OCI-LY1 (cell line): Measurements from ENCODE around the gene HMGB4.

Experiments
- H2AFZ ChIP-seq: fragments of 200-600 bp; sonication (generic), shearing (Covaris generic); 2 replicates; pipeline ENCODE4 v1.6.0; 2014; ENCODE audit warnings: antibody characterized with exemption, mild to moderate bottlenecking, low read length
- H3F3A ChIP-seq: fragments of 200-600 bp; sonication (generic), shearing (Covaris generic); 2 replicates; pipeline ENCODE4 v1.6.0; 2014; ENCODE audit warnings: mild to moderate bottlenecking, antibody characterized with exemption, low read length, moderate library complexity; ENCODE audit not compliant: insufficient read depth
- H3K27ac ChIP-seq: fragments of 200-600 bp; sonication (generic); 2 replicates; pipeline ENCODE4 v1.5.1; 2014; ENCODE audit warnings: low read length, mixed run types, mild to moderate bottlenecking, low read depth; ENCODE audit not compliant: poor library complexity, severe bottlenecking
- H3K27me3 ChIP-seq: fragments of 200-600 bp; sonication (generic); 2 replicates; pipeline ENCODE4 v1.6.0; 2014; ENCODE audit warnings: antibody characterized with exemption, mild to moderate bottlenecking, low read length, moderate library complexity; ENCODE audit not compliant: insufficient read depth
- H3K36me3 ChIP-seq: fragments of 200-600 bp; sonication (generic); 2 replicates; pipeline ENCODE4 v1.6.1; 2014; ENCODE audit warnings: mild to moderate bottlenecking, antibody characterized with exemption, low read length, moderate library complexity, mixed read lengths; ENCODE audit not compliant: insufficient read depth
- H3K4me1 ChIP-seq: fragments of 200-600 bp; sonication (generic); 2 replicates; pipeline ENCODE4 v1.5.1; 2014; ENCODE audit warnings: mild to moderate bottlenecking, low read length, moderate library complexity; ENCODE audit not compliant: insufficient read depth, severe bottlenecking
- H3K4me2 ChIP-seq: fragments of 200-600 bp; sonication (generic), shearing (Covaris generic); 2 replicates; pipeline ENCODE4 v1.6.1; 2014; ENCODE audit warnings: low read length
- H3K4me3 ChIP-seq: fragments of 200-600 bp; sonication (generic); 2 replicates; pipeline ENCODE4 v1.5.1; 2014; ENCODE audit warnings: low read length, low read depth, mild to moderate bottlenecking, mixed read lengths; ENCODE audit not compliant: poor library complexity, severe bottlenecking
- H3K79me2 ChIP-seq: fragments of 200-600 bp; shearing (Covaris generic); 2 replicates; pipeline ENCODE4 v1.6.1; 2016; ENCODE audit warnings: mixed run types, low read length, mixed read lengths; ENCODE audit not compliant: insufficient read depth
- H3K9ac ChIP-seq: fragments of 200-600 bp; sonication (generic), shearing (Covaris generic); 2 replicates; pipeline ENCODE4 v1.6.1; 2014; ENCODE audit warnings: mild to moderate bottlenecking, low read length, mixed read lengths
- H3K9me2 ChIP-seq: fragments of 200-600 bp; sonication (generic), shearing (Covaris generic); 2 replicates; pipeline ENCODE4 v1.6.1; 2014; ENCODE audit warnings: low read depth, mild to moderate bottlenecking, low read length, mixed read lengths
- H3K9me3 ChIP-seq: fragments of 200-600 bp; shearing (Covaris generic); 2 replicates; pipeline ENCODE4 v1.6.1; 2014; ENCODE audit warnings: low read length, mixed read lengths
- H4K20me1 ChIP-seq: fragments of 200-600 bp; sonication (generic), shearing (Covaris generic); 2 replicates; pipeline ENCODE4 v1.6.0; 2016; ENCODE audit warnings: mild to moderate bottlenecking, low read length; ENCODE audit not compliant: insufficient read depth
- EZH2 ChIP-seq: fragments of 200-600 bp; sonication (generic), shearing (Covaris generic); IDR thresholded peaks from 2 replicates; pipeline ENCODE4 v1.8.0; 2017; ENCODE audit warnings: borderline replicate concordance, mixed run types, mild to moderate bottlenecking, antibody characterized with exemption, low read length, moderate library complexity, mixed read lengths
- TF ChIP-seq, protein P1 (sequence below): fragments of 200-600 bp; sonication (generic), shearing (Covaris generic); IDR thresholded peaks from 2 replicates; pipeline ENCODE4 v1.5.1; 2017; ENCODE audit warnings: mild to moderate bottlenecking, antibody characterized with exemption, low read length, moderate library complexity, mixed read lengths

Gene HMGB4

DNA sequence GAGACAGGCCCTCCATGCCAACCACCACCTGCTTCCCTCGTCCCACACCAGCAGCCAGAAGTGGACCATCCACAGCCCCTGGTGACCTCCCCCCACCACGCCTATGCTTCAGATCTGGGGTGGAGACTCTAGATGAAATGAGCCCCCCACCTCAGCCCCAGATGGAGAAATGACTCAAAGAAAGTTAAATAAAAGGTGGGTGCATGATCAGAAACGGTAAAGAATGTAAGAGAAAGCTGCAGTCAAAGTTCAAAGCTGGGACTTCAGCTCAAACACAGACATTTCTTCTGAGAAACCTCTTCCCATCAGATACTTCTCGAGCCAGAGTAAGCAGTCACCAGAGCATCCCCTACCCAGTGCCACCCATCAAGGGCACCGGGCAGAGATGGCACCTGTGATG lies 43.1 kb upstream of the HMGB4 start:
- H3K4me1 ChIP-seq: no peaks in the 10 kb centered on the region
- H2AFZ ChIP-seq: no peak overlapping the region
- H3K36me3 ChIP-seq: no peaks in the 10 kb centered on the region
- TF ChIP-seq, protein P1, sequence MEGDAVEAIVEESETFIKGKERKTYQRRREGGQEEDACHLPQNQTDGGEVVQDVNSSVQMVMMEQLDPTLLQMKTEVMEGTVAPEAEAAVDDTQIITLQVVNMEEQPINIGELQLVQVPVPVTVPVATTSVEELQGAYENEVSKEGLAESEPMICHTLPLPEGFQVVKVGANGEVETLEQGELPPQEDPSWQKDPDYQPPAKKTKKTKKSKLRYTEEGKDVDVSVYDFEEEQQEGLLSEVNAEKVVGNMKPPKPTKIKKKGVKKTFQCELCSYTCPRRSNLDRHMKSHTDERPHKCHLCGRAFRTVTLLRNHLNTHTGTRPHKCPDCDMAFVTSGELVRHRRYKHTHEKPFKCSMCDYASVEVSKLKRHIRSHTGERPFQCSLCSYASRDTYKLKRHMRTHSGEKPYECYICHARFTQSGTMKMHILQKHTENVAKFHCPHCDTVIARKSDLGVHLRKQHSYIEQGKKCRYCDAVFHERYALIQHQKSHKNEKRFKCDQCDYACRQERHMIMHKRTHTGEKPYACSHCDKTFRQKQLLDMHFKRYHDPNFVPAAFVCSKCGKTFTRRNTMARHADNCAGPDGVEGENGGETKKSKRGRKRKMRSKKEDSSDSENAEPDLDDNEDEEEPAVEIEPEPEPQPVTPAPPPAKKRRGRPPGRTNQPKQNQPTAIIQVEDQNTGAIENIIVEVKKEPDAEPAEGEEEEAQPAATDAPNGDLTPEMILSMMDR: no peak
- no peak for TF ChIP-seq EZH2
- no peaks in the 10 kb centered on the region for H3K79me2 ChIP-seq
- no peaks in the 10 kb centered on the region for H3K27me3 ChIP-seq
- no peak overlapping the region for H3K9ac ChIP-seq
- H3K4me3 ChIP-seq: no peak overlapping the region
- H3K27ac ChIP-seq: no peak overlapping the region
- no peaks in the 10 kb centered on the region for H3K9me2 ChIP-seq
- no peak overlapping the region for H3K4me2 ChIP-seq
- no peaks in the 10 kb centered on the region for H4K20me1 ChIP-seq
- no peaks in the 10 kb centered on the region for H3F3A ChIP-seq
- H3K9me3 ChIP-seq: no peaks in the 10 kb centered on the region

DNA sequence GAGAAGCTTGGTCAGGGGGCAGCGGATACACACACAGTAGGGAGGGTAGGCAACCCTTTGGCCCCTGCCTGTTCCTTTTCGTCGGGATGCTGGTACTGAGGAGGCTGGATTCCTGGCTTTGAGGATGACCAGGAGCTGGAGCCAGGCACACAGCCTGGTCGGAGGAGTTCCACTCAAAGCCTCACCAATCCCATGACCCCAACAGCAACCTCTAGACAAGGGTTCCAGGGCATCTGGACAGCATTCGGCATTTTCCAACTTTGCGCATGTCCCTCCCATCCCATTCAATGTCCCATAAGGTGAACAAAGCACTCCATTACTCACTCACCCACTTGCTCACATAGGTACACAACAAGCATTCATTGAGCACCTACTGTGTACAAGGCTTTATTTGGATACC lies 42.6 kb upstream of the HMGB4 start:
- no peaks in the 10 kb centered on the region for H3K9me3 ChIP-seq
- no peak overlapping the region for H3K27ac ChIP-seq

DNA sequence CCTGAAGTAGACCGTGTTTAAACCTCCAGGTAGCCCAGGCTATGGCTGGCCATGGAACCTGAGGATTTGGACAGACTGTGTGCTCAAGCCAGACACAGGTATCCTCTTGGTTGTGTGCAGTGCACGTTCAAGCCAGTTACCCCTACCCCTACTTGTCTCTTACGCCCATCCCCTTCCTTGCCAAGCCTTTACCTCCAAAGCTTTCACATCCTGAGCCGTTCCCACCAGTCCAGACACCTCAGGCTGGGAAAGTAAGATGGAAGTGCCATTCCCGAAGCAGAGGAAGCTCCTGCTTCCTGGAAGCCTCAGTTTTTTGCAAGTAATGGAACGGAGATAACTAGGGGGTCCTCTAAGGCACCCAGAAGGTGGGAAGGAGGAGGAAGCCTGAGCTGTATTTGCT lies 41.5 kb upstream of the HMGB4 start:
- H3K79me2 ChIP-seq: no peaks in the 10 kb centered on the region
- no peaks in the 10 kb centered on the region for H3K9me2 ChIP-seq
- H3K9ac ChIP-seq: no peak overlapping the region
- H2AFZ ChIP-seq: no peak overlapping the region
- no peaks in the 10 kb centered on the region for H3K4me1 ChIP-seq
- H3K27ac ChIP-seq: no peak overlapping the region
- no peaks in the 10 kb centered on the region for H4K20me1 ChIP-seq
- H3K9me3 ChIP-seq: no peaks in the 10 kb centered on the region
- no peak overlapping the region for H3K4me3 ChIP-seq
- H3F3A ChIP-seq: no peaks in the 10 kb centered on the region
- TF ChIP-seq, protein P1: no peak
- no peak for TF ChIP-seq EZH2
- no peaks in the 10 kb centered on the region for H3K27me3 ChIP-seq
- no peak overlapping the region for H3K4me2 ChIP-seq
- H3K36me3 ChIP-seq: no peaks in the 10 kb centered on the region

More for the DNA sequence above, 42.6 kb upstream of the HMGB4 start:
- no peak for TF ChIP-seq EZH2
- TF ChIP-seq, protein P1: no peak
- no peaks in the 10 kb centered on the region for H3K27me3 ChIP-seq
- no peak overlapping the region for H2AFZ ChIP-seq
- no peak overlapping the region for H3K4me3 ChIP-seq
- H3K36me3 ChIP-seq: no peaks in the 10 kb centered on the region
- no peaks in the 10 kb centered on the region for H4K20me1 ChIP-seq
- H3F3A ChIP-seq: no peaks in the 10 kb centered on the region
- H3K4me1 ChIP-seq: no peaks in the 10 kb centered on the region
- H3K9ac ChIP-seq: no peak overlapping the region
- H3K4me2 ChIP-seq: no peak overlapping the region
- H3K79me2 ChIP-seq: no peaks in the 10 kb centered on the region
- no peaks in the 10 kb centered on the region for H3K9me2 ChIP-seq
